Keratinocyte (primary cell): Measurements from ENCODE around the gene UTF1.

Experiments used
- CTCF ChIP-seq, 3 experiments: IDR thresholded peaks in 1 of 3; conservative IDR thresholded peaks in 1 of 3; optimal IDR thresholded peaks in 1 of 3; 2 replicates in 2 of 3; 3 replicates in 1 of 3; pipeline versions ENCODE3 to v1.5.1; 2011; ENCODE audit warnings: low read length in 3 of 3, mild to moderate bottlenecking in 3 of 3, moderate library complexity in 2 of 3, control low read depth in 1 of 3, inconsistent platforms in 1 of 3; ENCODE audit not compliant: insufficient read depth in 2 of 3; ENCODE audit errors: extremely low read depth in 1 of 3
- EZH2 ChIP-seq: IDR thresholded peaks from one replicate; pipeline ENCODE4 v1.6.1; 2012; ENCODE audit warnings: inconsistent platforms, mild to moderate bottlenecking, low read length, moderate library complexity

GRCh38 chr10:133266056-133266795, 36.2 kb downstream of the UTF1 start:
- TF ChIP-seq CTCF (optimal IDR thresholded peaks at IDR 0.05 in 1 of 3, IDR thresholded peaks at IDR 0.05 in 1 of 3, conservative IDR thresholded peaks at IDR 0.05 in 1 of 3; ENCODE audit: extremely low read depth in 1 of 3, insufficient read depth in 2 of 3, low read length in 3 of 3) (no peak), EZH2 (no peak)
